GM12892 (cell line): ENCODE measurements around the gene OR5AU1. TPM values are rescaled to one million over a fixed set of nuclear protein-coding genes. Genes with fewer than 3 reads are reported as not detected.

Source experiments
- DNase-seq: peaks from one replicate; pipeline ENCODE4 v3.0.0; 2011; ENCODE audit not compliant: insufficient read length
- FAIRE-seq: peaks from 2 replicates; lab custom pipeline; 2011; peaks lifted over from hg19 to GRCh38; lab: Jason Lieb, UNC
- POLR2A ChIP-seq: IDR thresholded peaks from 2 replicates; pipeline ENCODE4 v1.6.1; 2011; ENCODE audit warnings: low read depth, low read length, control low read depth
- POLR2AphosphoS5 ChIP-seq: IDR thresholded peaks from 2 replicates; pipeline ENCODE4 v1.6.1; 2011; ENCODE audit warnings: low read depth, low read length, control low read depth
- TAF1 ChIP-seq: IDR thresholded peaks from 2 replicates; pipeline ENCODE4 v1.6.1; 2011; ENCODE audit warnings: low read depth, mild to moderate bottlenecking, control low read depth, low read length, borderline replicate concordance
- polyA plus RNA-seq: library from polyadenylated mRNA; unstranded; fragments of >200 nt; gene quantifications from one replicate; pipeline ENCODE4 v1.2.1, GENCODE V29; 2012; ENCODE audit warnings: missing spikeins, inconsistent platforms; ENCODE audit not compliant: missing spikeins

The OR5AU1 gene
- polyA plus RNA-seq = not detected

DNA sequence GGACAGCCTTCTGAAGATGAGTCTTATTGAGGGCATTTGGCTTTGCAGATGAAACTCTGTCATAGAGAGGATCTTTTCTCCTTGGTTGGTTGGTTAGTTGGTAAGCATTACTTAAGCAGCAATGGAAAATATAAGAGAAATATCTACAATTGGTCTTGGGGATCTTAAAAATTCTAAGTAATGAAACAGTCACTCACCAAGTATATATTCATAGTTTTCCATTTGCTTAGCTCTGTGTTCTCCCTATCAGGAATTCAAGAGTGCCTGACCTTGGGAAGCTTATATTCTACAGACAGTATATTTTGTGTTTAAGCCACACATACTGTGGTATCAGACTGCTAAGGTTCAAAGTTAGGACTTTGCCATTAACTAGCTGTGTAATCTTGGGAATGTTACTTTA lies at the start of gene OR5AU1:
Gene OR5AU1, minus strand, starts transcription at position 101 of the 400 bp plus-strand sequence. CDS start 191 bp downstream, outside the sequence.
- no peak for TF ChIP-seq POLR2A
- TF ChIP-seq TAF1 = no peak
- no peak for TF ChIP-seq POLR2AphosphoS5
- DNase-seq (no peak), FAIRE-seq (no peak)

- TF ChIP-seq POLR2AphosphoS5 (no peak), POLR2A (no peak), TAF1 (no peak)
- no peak for FAIRE-seq
- DNase-seq = no peak
Measured at GRCh38 chr14:21205026-21205677, 49.3 kb upstream of the OR5AU1 start.

DNA sequence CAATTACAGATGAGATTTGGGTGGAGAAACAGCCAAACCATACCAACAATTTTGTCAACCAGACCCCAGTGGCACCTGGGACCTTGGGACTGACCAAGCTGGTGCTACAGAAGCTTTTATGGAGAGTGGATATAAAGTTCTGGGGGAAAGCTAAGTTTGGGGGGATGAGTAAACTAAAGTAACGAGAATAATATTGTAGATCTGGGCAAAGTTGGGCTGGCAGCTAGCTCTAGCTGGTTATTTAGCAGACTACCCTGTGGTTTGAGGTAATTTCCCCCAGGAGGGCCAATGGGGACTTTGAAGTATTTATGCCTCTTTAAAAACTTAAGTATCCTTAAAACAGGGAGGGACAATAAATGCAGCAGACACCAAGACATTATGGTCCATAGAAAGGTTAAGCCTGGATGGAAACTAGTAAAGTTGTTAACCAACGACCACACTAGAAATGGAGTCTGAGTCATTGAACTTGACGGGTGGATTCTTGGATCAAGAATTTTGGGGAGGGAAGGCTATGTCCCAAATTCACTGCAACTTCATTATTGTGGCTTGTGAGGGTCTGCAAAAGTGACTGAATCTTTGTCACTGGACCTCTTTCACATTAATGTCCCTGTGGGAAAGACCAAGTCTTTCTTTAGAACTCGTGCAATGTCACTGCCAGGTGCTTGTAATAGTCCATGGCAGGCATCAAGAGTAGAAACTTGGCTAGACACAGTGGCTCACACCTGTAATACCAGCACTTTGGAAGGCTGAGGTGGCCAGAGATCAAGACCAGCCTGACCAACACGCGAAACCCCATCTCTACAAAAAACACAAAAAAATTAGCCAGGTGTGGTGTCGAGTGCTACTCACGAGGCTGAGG lies 48.5 kb upstream of the OR5AU1 start:
- TF ChIP-seq POLR2AphosphoS5 = no peak
- no peak for TF ChIP-seq POLR2A
- no peak for TF ChIP-seq TAF1
- no peak for DNase-seq
- FAIRE-seq = no peak

- FAIRE-seq = no peak
- DNase-seq = no peak
- TF ChIP-seq POLR2A (no peak), TAF1 (no peak), POLR2AphosphoS5 (no peak)
Measured at GRCh38 chr14:21203470-21204166, 47.8 kb upstream of the OR5AU1 start.

- TF ChIP-seq POLR2A (no peak), TAF1 (no peak), POLR2AphosphoS5 (no peak)
- no peak for FAIRE-seq
- no peak for DNase-seq
Measured at GRCh38 chr14:21202463-21203358, 46.8 kb upstream of the OR5AU1 start.

GRCh38 chr14:21201732-21202462 lies 46.0 kb upstream of the OR5AU1 start:
- DNase-seq (no peak), FAIRE-seq (no peak)
- no peak for TF ChIP-seq POLR2AphosphoS5
- TF ChIP-seq TAF1 = no peak
- no peak for TF ChIP-seq POLR2A

DNA sequence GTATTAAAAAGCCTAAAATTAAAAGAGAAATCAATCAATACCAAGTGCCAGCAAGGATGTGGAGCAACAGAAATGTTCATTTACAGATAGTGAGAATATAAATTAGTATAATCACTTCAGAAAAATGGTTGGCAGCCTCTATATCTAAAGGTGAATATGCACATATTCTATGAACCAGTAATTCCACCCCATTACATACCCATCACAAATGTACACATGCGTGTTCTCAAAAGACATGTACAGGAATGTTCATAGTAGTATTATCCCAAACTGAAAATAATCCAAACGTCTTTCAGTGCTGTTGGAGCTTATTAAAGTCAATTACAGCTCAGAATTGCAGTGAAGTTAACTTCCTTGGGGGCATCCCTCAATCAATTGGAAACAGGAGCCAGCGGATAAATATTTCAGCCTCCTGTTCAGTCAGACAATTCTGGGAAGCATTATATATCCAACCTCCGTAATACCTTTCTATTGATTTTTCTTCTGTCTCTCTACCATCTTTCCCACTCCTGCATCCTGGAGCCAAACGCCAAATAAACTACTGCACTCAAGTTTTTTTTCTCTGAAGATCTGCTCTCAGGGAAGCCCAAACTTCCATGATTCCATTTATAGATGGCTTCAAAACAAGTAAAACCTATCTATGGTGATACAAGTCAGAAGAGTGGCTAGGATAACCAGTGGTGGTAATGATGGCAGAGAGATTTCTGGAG lies 45.0 kb upstream of the OR5AU1 start:
- TF ChIP-seq TAF1 (no peak), POLR2AphosphoS5 (no peak), POLR2A (no peak)
- no peak for DNase-seq
- FAIRE-seq = no peak

DNA sequence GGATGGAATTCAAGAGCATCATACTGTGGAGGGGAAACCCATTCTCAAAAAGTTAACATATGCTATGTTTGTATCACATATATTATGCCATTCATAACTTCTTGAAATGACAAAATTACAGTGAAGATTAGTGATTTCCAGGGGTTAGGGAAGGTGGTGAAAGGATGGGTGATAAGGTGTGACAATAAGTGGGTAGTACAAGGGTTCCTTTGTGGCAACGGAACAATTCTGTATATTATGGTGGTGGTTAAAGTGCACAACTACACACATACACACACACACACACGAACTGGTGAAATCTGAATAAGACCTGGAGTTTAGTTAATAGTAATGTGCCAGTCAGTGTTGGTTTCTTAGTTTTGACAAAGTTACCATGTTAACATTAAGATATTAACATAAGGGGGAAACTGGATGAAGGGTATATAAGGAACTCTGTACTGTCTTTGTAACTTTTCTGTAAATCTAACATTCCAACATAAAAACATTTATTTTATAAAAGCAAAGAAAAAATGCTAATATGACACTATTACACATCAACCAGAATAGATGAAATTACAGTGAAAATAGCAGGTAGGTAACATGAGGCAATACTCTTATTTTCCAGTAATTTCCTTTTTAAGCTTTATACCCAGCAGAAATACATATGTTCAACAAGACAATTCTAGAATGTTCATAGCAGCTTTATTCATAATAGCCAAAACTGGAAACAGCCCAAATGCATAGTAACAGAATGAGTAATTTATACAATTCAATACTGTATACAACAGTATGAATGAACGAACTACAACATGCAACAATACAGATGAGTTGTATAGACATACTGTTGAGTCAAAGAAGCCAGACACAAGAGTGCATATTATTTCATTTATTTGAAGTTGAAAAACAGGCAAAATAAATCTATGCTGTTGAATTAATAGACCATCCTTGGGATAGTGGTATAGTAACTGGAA lies 44.0 kb upstream of the OR5AU1 start:
- FAIRE-seq (no peak), DNase-seq (no peak)
- TF ChIP-seq POLR2A (no peak), POLR2AphosphoS5 (no peak), TAF1 (no peak)

- TF ChIP-seq POLR2A (no peak), POLR2AphosphoS5 (no peak), TAF1 (no peak)
- DNase-seq (no peak), FAIRE-seq (no peak)
Measured at GRCh38 chr14:21197418-21198205, 41.7 kb upstream of the OR5AU1 start.

GRCh38 chr14:21194597-21194996 lies 38.7 kb upstream of the OR5AU1 start:
- no peak for TF ChIP-seq POLR2A
- no peak for TF ChIP-seq POLR2AphosphoS5
- no peak for TF ChIP-seq TAF1
- FAIRE-seq = no peak
- DNase-seq = no peak
